K562 (cell line): Measurements from ENCODE around the gene PLCL1.

Source experiments
- ELK3 ChIP-seq: fragments of 450-650 bp; formaldehyde crosslinking; IDR thresholded peaks from 2 replicates; pipeline ENCODE4 v1.4.0; 2020; ENCODE audit warnings: mild to moderate bottlenecking
- PTBP1 ChIP-seq: fragments of 200-400 bp; formaldehyde crosslinking; IDR thresholded peaks from 2 replicates; pipeline ENCODE4 v1.6.1; 2017; ENCODE audit warnings: low read depth, low read length

GRCh38 chr2:197908990-197909776 lies 104.8 kb downstream of the PLCL1 start:
- TF ChIP-seq PTBP1 (no peak), ELK3 (CRISPR knock-in tag) (no peak)
